HG03378 (cell line): ENCODE measurements around the gene SLC22A4.

Experiments
- ATAC-seq: cut with Tn5 transposase; IDR thresholded peaks from one replicate; pipeline ENCODE4 v1.9.1; 2021; ENCODE audit warnings: mild to moderate bottlenecking, moderate library complexity; ENCODE audit not compliant: unreplicated experiment

SLC22A4 gene

DNA sequence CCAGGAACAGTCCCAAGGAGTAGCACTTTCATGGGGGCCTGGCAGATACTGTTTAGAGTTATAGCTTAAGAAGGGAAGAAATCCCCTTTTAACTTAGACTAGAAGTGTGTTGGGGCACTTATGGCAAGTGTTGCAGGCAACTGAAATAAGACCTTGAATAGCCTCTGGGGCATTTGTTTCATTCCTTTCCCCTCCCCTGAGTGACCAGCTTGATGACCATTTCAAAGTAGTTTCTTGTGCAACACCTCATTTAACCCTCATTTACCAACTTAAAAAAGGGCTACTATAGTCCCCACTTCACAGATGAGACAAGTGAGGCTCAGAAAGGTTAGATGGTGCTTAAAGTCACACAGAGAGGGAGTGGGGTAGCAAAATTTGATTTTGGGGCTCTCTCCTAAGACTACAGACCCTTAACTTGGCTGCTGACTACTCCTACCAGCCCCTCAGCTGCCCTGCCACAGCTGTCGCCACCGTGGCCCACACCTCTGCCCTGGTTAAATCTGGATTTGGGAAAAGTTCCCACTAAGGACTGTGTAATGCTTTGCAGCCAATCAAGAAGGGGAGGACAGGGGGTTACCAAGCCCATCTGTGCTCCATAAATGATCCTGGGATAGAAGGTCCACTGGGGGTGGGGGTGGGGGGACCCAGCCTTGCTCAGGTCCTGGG, 31.2 kb upstream of the SLC22A4 start:
- ATAC-seq = no peak

- no peak for ATAC-seq
Observed at GRCh38 chr5:132263548-132264261, 30.5 kb upstream of the SLC22A4 start.

DNA sequence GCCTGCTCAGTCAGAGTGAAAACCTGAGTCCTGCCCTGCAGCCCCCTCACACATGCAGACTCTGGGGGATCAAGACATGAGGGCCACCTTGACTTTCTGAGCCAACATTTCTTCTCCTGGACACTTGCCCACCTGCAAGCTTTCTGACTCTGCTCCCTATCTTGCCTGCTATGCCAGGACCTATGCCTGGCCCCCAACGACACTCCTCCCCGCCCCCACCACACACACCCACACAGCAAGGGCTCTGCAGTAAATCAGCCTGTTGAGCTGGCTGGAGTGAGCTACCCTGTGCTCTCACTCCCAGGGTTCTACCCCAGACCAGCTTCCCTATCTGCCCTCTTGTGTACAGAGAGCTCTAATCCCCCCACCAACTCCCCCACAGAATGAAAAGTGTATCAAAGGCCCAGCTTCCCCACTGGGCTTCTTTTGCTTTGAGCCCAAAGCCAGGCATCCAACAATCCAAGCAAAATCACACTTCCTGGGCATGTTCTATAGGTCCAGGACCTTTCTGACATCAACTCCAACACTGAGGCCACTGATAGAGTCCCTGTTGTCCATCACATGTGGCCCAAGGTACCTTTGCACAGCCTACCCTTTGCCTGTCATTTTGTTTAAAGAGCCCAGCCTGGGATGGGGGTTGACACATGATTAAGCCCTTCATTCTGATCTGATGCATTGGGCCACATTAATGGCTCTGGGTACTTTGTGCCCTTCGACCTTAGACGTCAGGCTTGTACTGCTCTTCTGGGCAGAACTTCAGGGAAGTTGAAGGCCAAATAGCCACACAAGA, 29.5 kb upstream of the SLC22A4 start:
- ATAC-seq = no peak

GRCh38 chr5:132265336-132266030, 28.7 kb upstream of the SLC22A4 start:
- ATAC-seq = no peak

GRCh38 chr5:132266031-132266835, 28.0 kb upstream of the SLC22A4 start:
- ATAC-seq = no peak

DNA sequence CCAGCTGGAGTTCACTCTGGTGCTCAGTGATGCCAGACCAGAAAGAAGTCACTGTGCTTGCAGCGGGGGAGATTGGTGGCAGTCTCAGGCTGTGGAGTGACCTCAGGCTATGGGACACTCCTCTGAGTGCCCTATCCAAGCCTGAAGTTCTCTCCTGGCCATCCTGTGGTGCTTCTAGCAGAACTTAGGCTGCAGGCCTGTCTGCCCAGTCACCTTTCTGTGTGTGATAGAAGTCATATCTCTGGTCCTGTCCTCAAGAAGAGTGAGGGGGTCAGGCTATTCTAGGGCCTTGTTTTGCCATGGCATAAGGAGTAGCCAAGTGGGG, 27.4 kb upstream of the SLC22A4 start:
- no peak for ATAC-seq

DNA sequence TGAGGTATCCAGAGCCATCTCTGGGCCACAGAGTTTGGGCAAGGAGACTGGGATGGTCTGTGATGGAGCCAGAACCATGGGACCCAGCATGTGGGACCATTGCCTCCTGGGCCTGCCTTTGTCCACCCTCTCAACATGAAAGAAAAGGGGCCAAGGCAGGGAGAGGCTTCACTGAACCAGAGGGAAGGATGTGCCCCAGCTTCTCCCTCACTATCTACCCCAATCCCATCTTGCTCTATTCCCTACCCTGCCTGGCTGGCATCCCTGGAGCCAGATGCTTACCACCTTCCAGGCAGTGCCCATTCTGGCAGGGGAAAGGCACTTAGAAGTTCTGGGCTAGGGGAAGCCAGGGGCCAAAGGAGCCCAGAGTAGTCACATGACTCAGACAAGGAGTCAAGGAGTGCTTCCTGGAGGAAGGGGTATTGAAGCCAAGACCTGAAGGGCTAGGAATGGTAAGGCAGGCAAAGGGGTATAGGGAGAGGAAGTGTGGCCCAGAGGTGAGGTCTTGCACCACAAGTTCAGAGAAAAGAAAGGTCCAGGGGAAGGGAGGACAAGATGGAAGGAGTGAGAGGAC, 26.9 kb upstream of the SLC22A4 start:
- no peak for ATAC-seq

- ATAC-seq = no peak
Observed at GRCh38 chr5:132267931-132268768, 26.0 kb upstream of the SLC22A4 start.

- ATAC-seq = peak; percentile 74
Observed at GRCh38 chr5:132268769-132269551, 25.2 kb upstream of the SLC22A4 start.

DNA sequence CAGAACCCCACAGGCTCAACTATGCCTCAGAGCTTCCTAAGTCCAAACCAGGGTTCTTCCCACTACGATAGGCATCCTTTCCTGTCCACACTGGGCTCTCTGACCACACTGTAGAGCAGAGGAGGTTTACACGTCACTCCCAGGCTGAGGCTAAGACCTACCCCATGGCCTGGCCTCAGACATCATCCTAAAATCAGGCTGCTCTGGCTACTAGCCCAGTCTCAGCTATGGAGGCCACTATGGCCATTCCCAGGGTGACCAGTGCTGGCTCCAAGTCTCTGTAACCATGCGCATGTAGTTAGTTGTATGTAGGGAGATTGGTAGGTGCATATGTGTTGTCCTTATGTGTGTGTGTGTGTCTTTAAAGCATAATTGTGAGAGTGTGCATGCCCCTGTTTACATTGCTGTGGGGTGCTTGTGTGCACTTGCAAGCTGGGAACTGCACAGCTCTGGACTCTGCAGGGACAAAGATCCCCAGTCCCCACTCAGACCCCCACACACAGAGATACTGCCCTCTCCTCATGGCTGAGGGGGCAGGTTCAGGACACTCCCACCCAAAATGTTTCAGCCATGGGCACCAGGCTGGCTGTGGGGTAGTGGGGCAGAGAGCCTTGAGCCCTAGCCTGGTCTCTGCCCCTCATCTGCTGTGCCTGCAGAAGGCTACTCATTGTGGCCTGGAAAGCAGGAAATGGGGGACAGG, 24.4 kb upstream of the SLC22A4 start:
- ATAC-seq = no peak

DNA sequence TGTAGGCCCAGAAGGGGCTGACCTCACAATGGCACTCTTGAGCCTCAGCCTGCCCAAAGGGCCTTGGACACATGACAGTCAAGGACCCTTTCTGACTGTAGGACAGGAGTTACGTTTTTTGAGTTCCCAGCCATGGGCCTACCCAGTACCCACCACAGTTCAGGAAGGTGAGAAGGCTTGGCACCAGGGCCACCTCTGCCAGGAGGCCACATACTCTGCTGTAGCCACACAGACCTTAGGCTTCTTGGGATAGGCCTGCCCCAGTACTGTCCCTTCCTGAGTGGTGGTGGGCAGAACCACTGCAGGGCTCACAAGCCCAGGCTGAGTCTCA, 23.9 kb upstream of the SLC22A4 start:
- ATAC-seq = no peak

- ATAC-seq = no peak
Observed at GRCh38 chr5:132270706-132271105, 23.5 kb upstream of the SLC22A4 start.

- ATAC-seq = no peak
Observed at GRCh38 chr5:132271251-132272246, 22.6 kb upstream of the SLC22A4 start.

- no peak for ATAC-seq
Observed at GRCh38 chr5:132272311-132273210, 21.6 kb upstream of the SLC22A4 start.

DNA sequence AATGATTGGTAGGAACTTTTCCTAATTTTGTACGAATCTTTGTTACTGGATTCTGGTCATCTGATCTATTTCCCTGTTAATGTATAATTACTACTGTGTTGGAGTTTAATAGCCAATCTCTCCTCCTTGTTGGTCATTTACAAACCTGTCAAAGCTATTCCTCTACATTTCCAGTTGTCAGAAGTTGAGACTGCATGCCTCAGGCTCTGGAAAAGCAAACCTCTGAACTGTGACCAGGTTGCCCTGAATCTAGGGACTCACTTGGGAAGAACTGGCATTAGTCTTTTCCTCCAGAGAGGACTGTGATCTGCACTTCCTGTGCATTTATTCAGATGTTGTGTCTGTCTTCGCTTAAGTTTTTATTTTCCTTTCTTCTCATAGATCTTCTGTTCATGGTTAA, 20.6 kb upstream of the SLC22A4 start:
- no peak for ATAC-seq
